Body of pancreas (tissue), 4 donors: ENCODE results near the gene NCOA1.

Experiments used
- POLR2A ChIP-seq, 3 donors: fragments of 450-650 bp; IDR thresholded peaks; one replicate each; pipeline ENCODE4 v1.6.1; 2016; ENCODE audit warnings: antibody characterized with exemption in 3 of 3, mild to moderate bottlenecking in 2 of 3
- TF ChIP-seq, protein P1 (sequence below), 7 experiments: fragments of 450-650 bp in 4 of 7; fragments of 200-600 bp in 3 of 7; sonication (generic) in 3 of 7; IDR thresholded peaks; one replicate each; pipeline ENCODE4 v1.5.1; 2016 to 2019; ENCODE audit warnings: antibody characterized with exemption in 7 of 7

DNA sequence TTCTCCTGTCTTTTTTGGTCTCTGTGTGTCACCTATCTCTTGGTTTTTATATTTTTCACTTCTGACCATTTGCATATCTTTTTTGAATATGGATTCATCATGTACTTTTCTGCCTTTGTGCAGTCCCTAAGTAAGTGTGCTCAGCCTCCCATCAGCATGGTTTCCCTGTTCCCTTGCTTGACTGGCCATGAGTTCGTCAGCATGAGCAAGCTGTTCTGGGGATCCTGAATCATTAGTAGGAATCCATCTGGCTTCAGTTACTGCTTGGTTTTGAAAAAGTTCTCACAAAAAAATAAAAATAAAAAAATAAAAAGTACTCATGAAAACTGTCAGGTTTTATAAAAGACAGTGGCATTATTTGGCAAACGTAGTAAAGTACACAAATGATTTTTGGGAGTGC, 144.1 kb downstream of the NCOA1 start:
- TF ChIP-seq, protein P1, sequence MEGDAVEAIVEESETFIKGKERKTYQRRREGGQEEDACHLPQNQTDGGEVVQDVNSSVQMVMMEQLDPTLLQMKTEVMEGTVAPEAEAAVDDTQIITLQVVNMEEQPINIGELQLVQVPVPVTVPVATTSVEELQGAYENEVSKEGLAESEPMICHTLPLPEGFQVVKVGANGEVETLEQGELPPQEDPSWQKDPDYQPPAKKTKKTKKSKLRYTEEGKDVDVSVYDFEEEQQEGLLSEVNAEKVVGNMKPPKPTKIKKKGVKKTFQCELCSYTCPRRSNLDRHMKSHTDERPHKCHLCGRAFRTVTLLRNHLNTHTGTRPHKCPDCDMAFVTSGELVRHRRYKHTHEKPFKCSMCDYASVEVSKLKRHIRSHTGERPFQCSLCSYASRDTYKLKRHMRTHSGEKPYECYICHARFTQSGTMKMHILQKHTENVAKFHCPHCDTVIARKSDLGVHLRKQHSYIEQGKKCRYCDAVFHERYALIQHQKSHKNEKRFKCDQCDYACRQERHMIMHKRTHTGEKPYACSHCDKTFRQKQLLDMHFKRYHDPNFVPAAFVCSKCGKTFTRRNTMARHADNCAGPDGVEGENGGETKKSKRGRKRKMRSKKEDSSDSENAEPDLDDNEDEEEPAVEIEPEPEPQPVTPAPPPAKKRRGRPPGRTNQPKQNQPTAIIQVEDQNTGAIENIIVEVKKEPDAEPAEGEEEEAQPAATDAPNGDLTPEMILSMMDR (IDR thresholded peaks at IDR 0.05) = no peak
- no peak for TF ChIP-seq POLR2A (IDR thresholded peaks at IDR 0.05)
